T-cell (primary cell): ENCODE results near the gene VTI1A. TPM values are rescaled to one million over a fixed set of nuclear protein-coding genes. Genes with fewer than 3 reads are reported as not detected.

Source experiments
- ATAC-seq, 4 experiments: fragments of 200-7000 bp in 3 of 4; fragments of 150-1000 bp in 1 of 4; cut with Tn5 transposase; replicated peaks in 1 of 4; 1 replicate in 3 of 4; 2 replicates in 1 of 4; pipeline ENCODE4 v1.10.0; 2021; ENCODE audit warnings: moderate library complexity in 3 of 4, mild to moderate bottlenecking in 2 of 4, moderate number of reproducible peaks in 1 of 4
- CTCF ChIA-PET, 2 donors: fragments of 300-600 bp; sonication (Branson Sonifier 250); formaldehyde crosslinking; loops; one replicate each; lab custom pipeline; 2022; ENCODE audit warnings: antibody characterized with exemption in 2 of 2; lab: Charles Lee
- POLR2A ChIA-PET, 2 donors: fragments of 300-600 bp; sonication (Branson Sonifier 250); formaldehyde crosslinking; loops; one replicate each; lab custom pipeline; 2022; ENCODE audit warnings: antibody characterized with exemption in 2 of 2; lab: Charles Lee
- DNase-seq, 35 experiments: peaks; one replicate each; pipeline versions ENCODE4 v3.0.0 to v3.0.0-alpha.2; 2013 to 2023
- H3K27ac ChIP-seq: one replicate; pipeline ENCODE4 v1.5.1; 2013; ENCODE audit warnings: low read length
- H3K27me3 ChIP-seq, 2 experiments: replicated peaks in 1 of 2; 1 replicate in 1 of 2; 2 replicates in 1 of 2; pipeline versions ENCODE4 v1.6.1 to v1.7.0; 2013; ENCODE audit warnings: low read length in 1 of 2, mixed read lengths in 1 of 2; ENCODE audit not compliant: control insufficient read depth in 2 of 2, insufficient read depth in 2 of 2; ENCODE audit errors: extremely low read depth in 1 of 2
- H3K36me3 ChIP-seq, 2 donors: 1 replicate in 1 of 2; 2 replicates in 1 of 2; pipeline versions ENCODE4 v1.6.1 to v1.7.0; 2013; ENCODE audit warnings: low read length in 1 of 2; ENCODE audit not compliant: control insufficient read depth in 2 of 2, insufficient read depth in 1 of 2; ENCODE audit errors: extremely low read depth in 1 of 2
- H3K4me1 ChIP-seq, 2 experiments: 1 replicate in 1 of 2; 2 replicates in 1 of 2; pipeline versions ENCODE4 v1.6.1 to v1.7.0; 2013; ENCODE audit warnings: low read length in 2 of 2, mixed read lengths in 1 of 2; ENCODE audit not compliant: insufficient read depth in 2 of 2, control insufficient read depth in 1 of 2; ENCODE audit errors: extremely low read depth in 1 of 2
- H3K4me3 ChIP-seq, 2 donors: 1 replicate in 1 of 2; 2 replicates in 1 of 2; pipeline versions ENCODE4 v1.5.1 to v1.7.0; 2013; ENCODE audit warnings: mild to moderate bottlenecking in 2 of 2, low read length in 1 of 2, moderate library complexity in 1 of 2; ENCODE audit not compliant: control insufficient read depth in 1 of 2; ENCODE audit errors: extremely low read depth in 1 of 2
- H3K9me3 ChIP-seq: 2 replicates; pipeline ENCODE4 v1.7.0; 2013
- H3K27ac Mint-ChIP-seq, 2 donors: one replicate each; pipeline ENCODE4 v1.8.0; 2020 to 2021; ENCODE audit warnings: mild to moderate bottlenecking in 2 of 2, mixed read lengths in 2 of 2
- H3K27me3 Mint-ChIP-seq, 2 donors: one replicate each; pipeline ENCODE4 v1.8.0; 2021 to 2022; ENCODE audit warnings: mixed read lengths in 2 of 2
- H3K36me3 Mint-ChIP-seq: one replicate; pipeline ENCODE4 v1.8.0; 2021; ENCODE audit warnings: mixed read lengths
- H3K4me1 Mint-ChIP-seq, 3 donors: one replicate each; pipeline ENCODE4 v1.8.0; 2020 to 2022; ENCODE audit warnings: mixed read lengths in 3 of 3, mild to moderate bottlenecking in 1 of 3
- H3K4me3 Mint-ChIP-seq, 3 donors: one replicate each; pipeline ENCODE4 v1.8.0; 2020 to 2022; ENCODE audit warnings: mild to moderate bottlenecking in 3 of 3, mixed read lengths in 3 of 3, moderate library complexity in 3 of 3
- H3K9me3 Mint-ChIP-seq, 3 donors: one replicate each; pipeline ENCODE4 v1.8.0; 2020 to 2022; ENCODE audit warnings: mixed read lengths in 3 of 3
- WGBS: methylation state at CpG from one replicate; pipeline ENCODE4 v1.1.5; 2013; ENCODE audit warnings: missing lambda C conversion rate; ENCODE audit not compliant: insufficient coverage; 5-methylcytosine and 5-hydroxymethylcytosine counted together
- total RNA-seq, 35 experiments: library from RNA in 6 of 35; stranded (reverse) in 6 of 35; fragments of 120-200 nt in 1 of 35; gene quantifications; one replicate each; pipeline versions ENCODE4 v1.2.1 to v1.2.4 and lab custom pipeline; 2013 to 2026

Gene VTI1A
- total RNA-seq, 5 donors from 2014 or later (not counting 1 experiment from before 2014, with no cell fraction given) = 41.3 to 53.6 (median 43.5) TPM

- DNase-seq = no peak
- Mint-ChIP-seq H3K36me3 (peaks cover 30% of the 10 kb centered on the region), H3K4me3 (no peak overlapping the region), H3K27ac (no peak overlapping the region), H3K27me3 (no peaks in the 10 kb centered on the region), H3K9me3 (no peaks in the 10 kb centered on the region), H3K4me1 (no peaks in the 10 kb centered on the region)
- H3K36me3 ChIP-seq = no peaks in the 10 kb centered on the region
- no peak overlapping the region for H3K27ac ChIP-seq
- ChIA-PET POLR2A (no interaction called here), CTCF (no interaction called here)
- ATAC-seq = no peak
- no peaks in the 10 kb centered on the region for H3K9me3 ChIP-seq
- H3K27me3 ChIP-seq = no peaks in the 10 kb centered on the region
- H3K4me1 ChIP-seq = no peaks in the 10 kb centered on the region
- H3K4me3 ChIP-seq = no peak overlapping the region
- WGBS = 97% methylated on average over 4 of the region's 7 CpGs
These were observed 379.1 kb downstream of the VTI1A start for GRCh38 chr10:112826018-112826697.

- DNase-seq (no peak), ATAC-seq (no peak)
- no peaks in the 10 kb centered on the region for H3K27me3 Mint-ChIP-seq
- WGBS = 99% methylated on average over 11 of the region's 14 CpGs
- CTCF ChIA-PET = no interaction called here
- POLR2A ChIA-PET = no interaction called here
- no peak overlapping the region for H3K27ac Mint-ChIP-seq
- Histone ChIP-seq H3K27ac (no peak overlapping the region), H3K4me1 (no peaks in the 10 kb centered on the region), H3K36me3 (no peaks in the 10 kb centered on the region), H3K9me3 (no peaks in the 10 kb centered on the region), H3K4me3 (no peak overlapping the region), H3K27me3 (no peaks in the 10 kb centered on the region)
- no peak overlapping the region for H3K4me3 Mint-ChIP-seq
- H3K36me3 Mint-ChIP-seq = peaks cover 37% of the 10 kb centered on the region
- H3K9me3 Mint-ChIP-seq = no peaks in the 10 kb centered on the region
- H3K4me1 Mint-ChIP-seq = no peaks in the 10 kb centered on the region
These were observed 380.1 kb downstream of the VTI1A start for GRCh38 chr10:112827086-112827485.

- Histone ChIP-seq H3K36me3 (no peaks in the 10 kb centered on the region), H3K4me1 (no peaks in the 10 kb centered on the region), H3K4me3 (no peak overlapping the region), H3K9me3 (no peaks in the 10 kb centered on the region), H3K27ac (no peak overlapping the region), H3K27me3 (no peaks in the 10 kb centered on the region)
- ChIA-PET POLR2A (no interaction called here), CTCF (no interaction called here)
- H3K27me3 Mint-ChIP-seq = no peaks in the 10 kb centered on the region
- peaks cover 36% of the 10 kb centered on the region for H3K36me3 Mint-ChIP-seq
- no CpG with 5 or more reads among the region's 4 CpGs for WGBS
- no peaks in the 10 kb centered on the region for H3K9me3 Mint-ChIP-seq
- H3K27ac Mint-ChIP-seq = no peak overlapping the region
- ATAC-seq = no peak
- H3K4me1 Mint-ChIP-seq = no peaks in the 10 kb centered on the region
- no peak for DNase-seq
- H3K4me3 Mint-ChIP-seq = no peak overlapping the region
These were observed 380.9 kb downstream of the VTI1A start for GRCh38 chr10:112827951-112828350.

GRCh38 chr10:112831859-112832258 lies 384.8 kb downstream of the VTI1A start:
- H3K4me3 ChIP-seq = no peak overlapping the region
- DNase-seq = no peak
- Mint-ChIP-seq H3K4me3 (no peak overlapping the region), H3K27ac (no peak overlapping the region), H3K27me3 (no peaks in the 10 kb centered on the region), H3K4me1 (no peaks in the 10 kb centered on the region), H3K36me3 (peaks cover 38% of the 10 kb centered on the region), H3K9me3 (no peaks in the 10 kb centered on the region)
- no peak overlapping the region for H3K27ac ChIP-seq
- H3K9me3 ChIP-seq = no peaks in the 10 kb centered on the region
- 97% methylated on average over 8 of the region's 16 CpGs for WGBS
- POLR2A ChIA-PET = interaction anchor here in 1 of 2 donors (0.7 kb wide), 1 partner anchor 234 kb away, joined by 3 read pairs; no protein-coding TSS in a partner anchor
- CTCF ChIA-PET = interaction anchor here in 1 of 2 donors (0.6 kb wide), 1 partner anchor 873 kb away, joined by 3 read pairs; no protein-coding TSS in a partner anchor
- H3K27me3 ChIP-seq = no peaks in the 10 kb centered on the region
- ATAC-seq = no peak
- no peaks in the 10 kb centered on the region for H3K4me1 ChIP-seq
- H3K36me3 ChIP-seq = no peaks in the 10 kb centered on the region

GRCh38 chr10:112832361-112832878 lies 385.4 kb downstream of the VTI1A start:
- no peaks in the 10 kb centered on the region for H3K4me1 Mint-ChIP-seq
- ATAC-seq (no peak), DNase-seq (no peak)
- Histone ChIP-seq H3K27me3 (no peaks in the 10 kb centered on the region), H3K9me3 (no peaks in the 10 kb centered on the region), H3K4me1 (no peaks in the 10 kb centered on the region), H3K36me3 (no peaks in the 10 kb centered on the region), H3K27ac (no peak overlapping the region), H3K4me3 (no peak overlapping the region)
- ChIA-PET POLR2A (no interaction called here), CTCF (interaction anchor here in 1 of 2 donors (0.6 kb wide), 1 partner anchor 873 kb away, joined by 3 read pairs; no protein-coding TSS in a partner anchor)
- H3K9me3 Mint-ChIP-seq = no peaks in the 10 kb centered on the region
- no peaks in the 10 kb centered on the region for H3K27me3 Mint-ChIP-seq
- H3K36me3 Mint-ChIP-seq = peaks cover 34% of the 10 kb centered on the region
- no peak overlapping the region for H3K27ac Mint-ChIP-seq
- H3K4me3 Mint-ChIP-seq = no peak overlapping the region
- WGBS = 100% methylated on average over 2 of the region's 7 CpGs

GRCh38 chr10:112832959-112833358 lies 385.9 kb downstream of the VTI1A start:
- no peaks in the 10 kb centered on the region for H3K9me3 ChIP-seq
- H3K4me3 Mint-ChIP-seq = no peak overlapping the region
- DNase-seq (no peak), ATAC-seq (no peak)
- no peak overlapping the region for H3K27ac Mint-ChIP-seq
- ChIA-PET CTCF (no interaction called here), POLR2A (no interaction called here)
- H3K4me3 ChIP-seq = no peak overlapping the region
- H3K9me3 Mint-ChIP-seq = no peaks in the 10 kb centered on the region
- no peaks in the 10 kb centered on the region for H3K36me3 ChIP-seq
- no peaks in the 10 kb centered on the region for H3K4me1 Mint-ChIP-seq
- WGBS = 90% methylated on average over 2 of the region's 2 CpGs
- H3K27ac ChIP-seq = no peak overlapping the region
- H3K36me3 Mint-ChIP-seq = peaks cover 33% of the 10 kb centered on the region
- H3K4me1 ChIP-seq = no peaks in the 10 kb centered on the region
- no peaks in the 10 kb centered on the region for H3K27me3 Mint-ChIP-seq
- H3K27me3 ChIP-seq = no peaks in the 10 kb centered on the region
